Mucosa of stomach (tissue), 1 donor: ENCODE measurements around the gene TMEM203.

Experiments
- H3K27me3 ChIP-seq: one replicate; pipeline ENCODE4 v1.7.0; 2013; ENCODE audit warnings: mild to moderate bottlenecking, low read length; ENCODE audit not compliant: control insufficient read depth, insufficient read depth
- H3K36me3 ChIP-seq: one replicate; pipeline ENCODE4 v1.7.0; 2013; ENCODE audit warnings: low read length; ENCODE audit not compliant: control insufficient read depth, insufficient read depth
- H3K4me1 ChIP-seq: one replicate; pipeline ENCODE4 v1.7.0; 2013; ENCODE audit warnings: mild to moderate bottlenecking, low read length; ENCODE audit not compliant: control insufficient read depth, insufficient read depth
- H3K4me3 ChIP-seq: one replicate; pipeline ENCODE4 v1.7.0; 2013; ENCODE audit warnings: low read length
- H3K9ac ChIP-seq: one replicate; pipeline ENCODE4 v1.7.0; 2013; ENCODE audit warnings: mild to moderate bottlenecking, low read length, moderate library complexity
- H3K9me3 ChIP-seq: one replicate; pipeline ENCODE4 v1.7.0; 2013; ENCODE audit warnings: mild to moderate bottlenecking, low read length, moderate library complexity; ENCODE audit not compliant: control insufficient read depth
- donor health status: Pancreatic carcinoma.

The TMEM203 gene

GRCh38 chr9:137163365-137163715, 42.1 kb downstream of the TMEM203 start:
- H3K36me3 ChIP-seq: no peaks in the 10 kb centered on the region
- H3K4me1 ChIP-seq: peaks cover 15% of the 10 kb centered on the region
- H3K9ac ChIP-seq: no peak overlapping the region
- peaks cover 93% of the 10 kb centered on the region for H3K27me3 ChIP-seq
- no peak overlapping the region for H3K4me3 ChIP-seq
- H3K9me3 ChIP-seq: no peaks in the 10 kb centered on the region

- H3K27me3 ChIP-seq: peaks cover 94% of the 10 kb centered on the region
- no peak overlapping the region for H3K4me3 ChIP-seq
- H3K4me1 ChIP-seq: peaks cover 11% of the 10 kb centered on the region
- no peaks in the 10 kb centered on the region for H3K36me3 ChIP-seq
- no peaks in the 10 kb centered on the region for H3K9me3 ChIP-seq
- H3K9ac ChIP-seq: no peak overlapping the region
Observed at GRCh38 chr9:137162505-137163364, 42.7 kb downstream of the TMEM203 start.

- no peaks in the 10 kb centered on the region for H3K9me3 ChIP-seq
- H3K36me3 ChIP-seq: no peaks in the 10 kb centered on the region
- no peak overlapping the region for H3K4me3 ChIP-seq
- H3K4me1 ChIP-seq: peaks cover 19% of the 10 kb centered on the region
- peaks cover 92% of the 10 kb centered on the region for H3K27me3 ChIP-seq
- H3K9ac ChIP-seq: no peak overlapping the region
Observed at GRCh38 chr9:137161558-137162486, 43.6 kb downstream of the TMEM203 start.

- no peak overlapping the region for H3K9ac ChIP-seq
- H3K4me3 ChIP-seq: no peak overlapping the region
- H3K27me3 ChIP-seq: peaks cover 92% of the 10 kb centered on the region
- no peaks in the 10 kb centered on the region for H3K36me3 ChIP-seq
- no peaks in the 10 kb centered on the region for H3K9me3 ChIP-seq
- peaks cover 19% of the 10 kb centered on the region for H3K4me1 ChIP-seq
Observed at GRCh38 chr9:137160716-137161557, 44.5 kb downstream of the TMEM203 start.

- Histone ChIP-seq H3K36me3 (no peaks in the 10 kb centered on the region), H3K4me1 (peaks cover 19% of the 10 kb centered on the region), H3K9ac (no peak overlapping the region), H3K9me3 (no peaks in the 10 kb centered on the region), H3K27me3 (peaks cover 91% of the 10 kb centered on the region), H3K4me3 (no peak overlapping the region)
Observed at GRCh38 chr9:137160054-137160425, 45.4 kb downstream of the TMEM203 start.

- no peaks in the 10 kb centered on the region for H3K9me3 ChIP-seq
- no peak overlapping the region for H3K4me3 ChIP-seq
- no peaks in the 10 kb centered on the region for H3K36me3 ChIP-seq
- peaks cover 19% of the 10 kb centered on the region for H3K4me1 ChIP-seq
- H3K9ac ChIP-seq: no peak overlapping the region
- H3K27me3 ChIP-seq: peaks cover 85% of the 10 kb centered on the region
Observed at GRCh38 chr9:137159105-137160053, 46.1 kb downstream of the TMEM203 start.

- H3K4me3 ChIP-seq: no peak overlapping the region
- H3K4me1 ChIP-seq: peaks cover 19% of the 10 kb centered on the region
- H3K9me3 ChIP-seq: no peaks in the 10 kb centered on the region
- H3K27me3 ChIP-seq: peaks cover 77% of the 10 kb centered on the region
- H3K36me3 ChIP-seq: no peaks in the 10 kb centered on the region
- no peak overlapping the region for H3K9ac ChIP-seq
Observed at GRCh38 chr9:137158625-137159024, 46.8 kb downstream of the TMEM203 start.

- Histone ChIP-seq H3K36me3 (no peaks in the 10 kb centered on the region), H3K4me3 (no peak overlapping the region), H3K27me3 (peaks cover 72% of the 10 kb centered on the region)
Observed at GRCh38 chr9:137157618-137158415, 47.6 kb downstream of the TMEM203 start.

GRCh38 chr9:137156567-137157375, 48.7 kb downstream of the TMEM203 start:
- Histone ChIP-seq H3K4me1 (peaks cover 7% of the 10 kb centered on the region), H3K4me3 (no peak overlapping the region), H3K9ac (no peak overlapping the region), H3K36me3 (no peaks in the 10 kb centered on the region), H3K9me3 (no peaks in the 10 kb centered on the region), H3K27me3 (peaks cover 62% of the 10 kb centered on the region)

More at GRCh38 chr9:137157618-137158415, 47.6 kb downstream of the TMEM203 start:
- Histone ChIP-seq H3K4me1 (peaks cover 11% of the 10 kb centered on the region), H3K9ac (no peak overlapping the region), H3K9me3 (no peaks in the 10 kb centered on the region)
